MCF 10A (cell line): ENCODE data around the gene ANKRD44. TPM values are rescaled to one million over a fixed set of nuclear protein-coding genes. Genes with fewer than 3 reads are reported as not detected.

Experiments used
- BruUV-seq: library from RNA; stranded (reverse); fragments of 400-500 nt; replicated peaks from 2 replicates; lab custom pipeline; 2021; lab: Mats Ljungman, UMichigan
- CTCF ChIA-PET: fragments of 300-600 bp; sonication (Branson Sonifier 250); formaldehyde crosslinking; extraction: SDS; loops from one replicate; lab custom pipeline; 2021; ENCODE audit warnings: antibody characterized with exemption, inconsistent platforms; lab: Yijun Ruan, JAX
- POLR2A ChIA-PET: fragments of 300-600, 350-650 bp; sonication (Branson Sonifier 250); formaldehyde crosslinking; extraction: SDS; loops from one replicate; lab custom pipeline; 2020; ENCODE audit warnings: antibody characterized with exemption, inconsistent platforms; lab: Yijun Ruan, JAX
- DNase-seq: peaks from one replicate; pipeline ENCODE4 v3.0.0-alpha.2; 2018; ENCODE audit not compliant: unreplicated experiment
- H3K27ac Mint-ChIP-seq: one replicate; pipeline ENCODE4 v1.8.0; 2022; ENCODE audit warnings: mild to moderate bottlenecking, low read depth, mixed read lengths; ENCODE audit not compliant: unreplicated experiment
- H3K27me3 Mint-ChIP-seq: one replicate; pipeline ENCODE4 v1.8.0; 2022; ENCODE audit warnings: mixed read lengths; ENCODE audit not compliant: insufficient read depth, unreplicated experiment
- H3K36me3 Mint-ChIP-seq: one replicate; pipeline ENCODE4 v1.8.0; 2022; ENCODE audit warnings: mild to moderate bottlenecking, moderate library complexity, mixed read lengths; ENCODE audit not compliant: insufficient read depth, unreplicated experiment
- H3K4me1 Mint-ChIP-seq: one replicate; pipeline ENCODE4 v1.8.0; 2022; ENCODE audit warnings: mixed read lengths; ENCODE audit not compliant: insufficient read depth, unreplicated experiment
- H3K4me3 Mint-ChIP-seq: one replicate; pipeline ENCODE4 v1.8.0; 2022; ENCODE audit warnings: mild to moderate bottlenecking, moderate library complexity, mixed read lengths; ENCODE audit not compliant: unreplicated experiment
- H3K9me3 Mint-ChIP-seq: one replicate; pipeline ENCODE4 v1.8.0; 2022; ENCODE audit warnings: mixed read lengths; ENCODE audit not compliant: unreplicated experiment
- intact Hi-C: fragments of 100-400 bp; cut with micrococcal nuclease; formaldehyde crosslinking; loops from 2 replicates; pipeline ENCODE4 v1.14.1; 2022
- total RNA-seq: library from RNA; stranded (reverse); gene quantifications from 2 replicates; pipeline ENCODE4 v1.2.3, GENCODE V29; 2022
- TF ChIP-seq, protein P1 (sequence below): fragments of 200-600 bp; IDR thresholded peaks from one replicate; pipeline ENCODE4 v1.8.0; 2022; ENCODE audit warnings: antibody characterized with exemption, mild to moderate bottlenecking; ENCODE audit not compliant: unreplicated experiment

Gene ANKRD44
- total RNA-seq, 1 experiment from 2014 or later = 6.9 TPM

DNA sequence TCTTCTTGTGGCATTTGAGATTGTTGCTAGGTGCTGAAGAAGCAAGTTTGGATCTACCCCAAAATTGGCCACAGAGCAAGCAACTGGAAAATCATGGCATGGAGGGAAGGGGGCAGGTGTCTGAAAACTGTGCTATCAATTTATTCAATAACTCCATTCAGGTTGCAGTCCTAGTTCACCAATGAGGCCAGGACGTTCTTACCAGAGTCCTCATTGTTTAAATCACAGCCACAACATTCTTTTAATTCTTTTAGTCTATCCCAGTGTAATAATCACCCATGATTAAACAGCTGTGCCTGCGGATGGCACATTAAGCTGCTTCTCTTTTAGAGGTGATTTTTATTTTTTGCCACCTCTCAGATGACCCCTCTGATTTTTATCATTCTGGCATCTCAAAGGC, 103.5 kb downstream of the ANKRD44 start:
- intact Hi-C loops = no loop called here
- TF ChIP-seq, protein P1, sequence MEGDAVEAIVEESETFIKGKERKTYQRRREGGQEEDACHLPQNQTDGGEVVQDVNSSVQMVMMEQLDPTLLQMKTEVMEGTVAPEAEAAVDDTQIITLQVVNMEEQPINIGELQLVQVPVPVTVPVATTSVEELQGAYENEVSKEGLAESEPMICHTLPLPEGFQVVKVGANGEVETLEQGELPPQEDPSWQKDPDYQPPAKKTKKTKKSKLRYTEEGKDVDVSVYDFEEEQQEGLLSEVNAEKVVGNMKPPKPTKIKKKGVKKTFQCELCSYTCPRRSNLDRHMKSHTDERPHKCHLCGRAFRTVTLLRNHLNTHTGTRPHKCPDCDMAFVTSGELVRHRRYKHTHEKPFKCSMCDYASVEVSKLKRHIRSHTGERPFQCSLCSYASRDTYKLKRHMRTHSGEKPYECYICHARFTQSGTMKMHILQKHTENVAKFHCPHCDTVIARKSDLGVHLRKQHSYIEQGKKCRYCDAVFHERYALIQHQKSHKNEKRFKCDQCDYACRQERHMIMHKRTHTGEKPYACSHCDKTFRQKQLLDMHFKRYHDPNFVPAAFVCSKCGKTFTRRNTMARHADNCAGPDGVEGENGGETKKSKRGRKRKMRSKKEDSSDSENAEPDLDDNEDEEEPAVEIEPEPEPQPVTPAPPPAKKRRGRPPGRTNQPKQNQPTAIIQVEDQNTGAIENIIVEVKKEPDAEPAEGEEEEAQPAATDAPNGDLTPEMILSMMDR = no peak
- no peak for DNase-seq
- ChIA-PET POLR2A (interaction anchor here (0.6 kb wide), 1 partner anchor 111 kb away, joined by 4 read pairs; no protein-coding TSS in a partner anchor), CTCF (interaction anchor here (0.6 to 1.7 kb wide), 3 partner anchors 8 to 94 kb away, joined by 3 read pairs; no protein-coding TSS in a partner anchor)
- Mint-ChIP-seq H3K27ac (peak overlapping the region; percentile 17), H3K9me3 (no peaks in the 10 kb centered on the region), H3K27me3 (no peaks in the 10 kb centered on the region), H3K4me3 (no peak overlapping the region), H3K4me1 (no peaks in the 10 kb centered on the region), H3K36me3 (no peaks in the 10 kb centered on the region)
- BruUV-seq = no TSS peak

DNA sequence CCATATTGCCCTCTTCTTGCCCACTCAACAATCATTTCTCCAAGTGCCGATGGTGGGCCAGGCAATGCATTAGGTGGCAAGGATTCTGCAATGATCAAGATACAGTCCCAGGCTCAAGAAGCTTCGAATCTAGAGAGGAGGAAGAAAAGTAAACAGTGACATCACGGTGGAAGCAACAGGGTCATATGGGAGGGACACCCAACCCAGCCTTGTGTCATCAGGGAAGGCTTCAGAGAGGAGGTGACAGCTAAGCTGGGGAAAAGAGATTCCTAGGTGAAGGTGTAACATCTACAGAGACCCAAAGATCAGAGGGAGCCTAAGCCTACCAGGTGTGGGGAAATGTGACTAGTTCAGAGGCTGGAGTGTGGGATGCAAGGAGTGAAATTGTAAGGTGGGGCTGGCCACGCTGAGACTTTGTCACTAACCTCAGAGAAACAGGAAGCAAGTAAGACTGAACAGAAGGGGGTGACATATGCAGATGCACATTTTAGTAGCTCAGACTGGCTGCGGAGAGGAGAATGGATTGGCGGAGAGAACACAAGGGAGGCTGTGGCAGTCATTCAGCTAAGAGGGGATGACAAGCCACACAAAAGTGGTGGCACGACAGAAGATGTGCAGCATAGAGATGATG, 104.9 kb downstream of the ANKRD44 start:
- ChIA-PET CTCF (interaction anchor here (0.6 to 1.7 kb wide), 2 partner anchors 93 to 110 kb away, joined by 3 read pairs; no protein-coding TSS in a partner anchor), POLR2A (no interaction called here)
- H3K27me3 Mint-ChIP-seq = no peaks in the 10 kb centered on the region
- peaks cover 5% of the 10 kb centered on the region for H3K4me1 Mint-ChIP-seq
- no peak for DNase-seq
- intact Hi-C loops = no loop called here
- BruUV-seq = no TSS peak
- no peak overlapping the region for H3K27ac Mint-ChIP-seq
- TF ChIP-seq, protein P1 = no peak
- H3K36me3 Mint-ChIP-seq = no peaks in the 10 kb centered on the region
- no peak overlapping the region for H3K4me3 Mint-ChIP-seq
- no peaks in the 10 kb centered on the region for H3K9me3 Mint-ChIP-seq

DNA sequence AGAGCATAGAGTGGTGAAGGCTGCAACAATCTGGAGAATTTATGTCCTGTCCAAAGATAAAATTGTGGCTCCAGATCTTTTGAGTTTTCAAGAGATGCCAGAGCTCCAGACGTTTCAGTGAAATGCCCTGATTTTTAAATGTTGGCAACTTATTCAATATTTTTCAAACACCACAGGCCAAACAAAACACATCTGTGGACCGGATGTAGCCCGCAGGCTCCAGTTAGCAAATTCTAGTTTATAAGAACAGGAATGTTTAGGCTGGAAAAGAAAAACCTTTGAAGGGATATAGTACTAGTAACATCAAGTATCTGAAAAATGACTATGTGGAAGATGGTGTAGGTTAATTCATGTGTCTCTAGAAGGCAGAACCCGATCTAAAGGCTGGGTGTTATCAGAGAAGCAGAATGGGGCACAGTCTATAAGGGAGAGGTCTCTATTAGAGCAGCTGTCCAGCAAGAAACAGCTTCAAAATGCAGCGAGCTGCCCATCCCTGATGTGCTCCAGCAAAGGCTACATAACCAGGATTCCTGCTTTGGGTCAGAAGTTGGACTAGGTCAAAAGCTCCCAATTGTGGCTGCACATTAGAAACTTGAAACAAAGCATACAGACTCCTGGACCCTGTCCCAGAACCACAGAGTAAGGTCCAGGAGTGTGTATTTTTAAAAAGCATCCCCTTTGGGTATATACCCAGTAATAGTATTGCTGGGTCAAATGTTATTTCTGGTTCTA, 105.9 kb downstream of the ANKRD44 start:
- no TSS peak for BruUV-seq
- TF ChIP-seq, protein P1 = no peak
- ChIA-PET POLR2A (no interaction called here), CTCF (interaction anchor here (0.6 to 5.2 kb wide), 2 partner anchors 14 to 250 kb away, joined by 4 to 33 read pairs; no protein-coding TSS in a partner anchor)
- Mint-ChIP-seq H3K4me1 (peaks cover 5% of the 10 kb centered on the region), H3K27ac (no peak overlapping the region), H3K36me3 (no peaks in the 10 kb centered on the region), H3K4me3 (no peak overlapping the region), H3K9me3 (no peaks in the 10 kb centered on the region), H3K27me3 (no peaks in the 10 kb centered on the region)
- DNase-seq = no peak
- intact Hi-C loops = no loop called here

DNA sequence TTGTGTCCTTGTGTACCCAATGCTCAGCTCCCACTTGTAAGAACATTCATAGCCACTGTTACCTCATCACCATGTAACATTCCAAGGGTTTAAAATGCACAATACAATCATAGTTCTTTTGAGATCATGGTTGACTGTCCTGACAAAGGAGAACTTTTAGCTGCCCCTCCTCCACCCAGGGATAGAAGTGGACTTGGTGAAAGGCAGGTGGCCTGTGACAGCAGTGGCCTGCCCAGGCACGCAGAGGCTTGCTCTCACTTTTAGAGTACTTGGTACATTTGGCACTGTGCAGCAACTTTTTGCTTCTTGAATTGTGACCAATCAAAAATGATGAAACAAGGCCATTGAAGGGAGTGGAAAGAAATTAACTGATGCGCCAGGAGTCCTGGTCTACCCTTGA, 108.7 kb downstream of the ANKRD44 start:
- no TSS peak for BruUV-seq
- no peaks in the 10 kb centered on the region for H3K27me3 Mint-ChIP-seq
- H3K27ac Mint-ChIP-seq = no peak overlapping the region
- H3K36me3 Mint-ChIP-seq = no peaks in the 10 kb centered on the region
- intact Hi-C loops = no loop called here
- TF ChIP-seq, protein P1 = no peak
- H3K4me3 Mint-ChIP-seq = no peak overlapping the region
- H3K9me3 Mint-ChIP-seq = no peaks in the 10 kb centered on the region
- peak; percentile 34 for DNase-seq
- ChIA-PET POLR2A (no interaction called here), CTCF (interaction anchor here (0.6 to 5.2 kb wide), 5 partner anchors 11 to 213 kb away, joined by 3 to 33 read pairs (median 3); no protein-coding TSS in a partner anchor)
- H3K4me1 Mint-ChIP-seq = peaks cover 7% of the 10 kb centered on the region
